Body of pancreas (tissue), 4 donors: ENCODE data around the gene HSPA12B.

ENCODE experiments used
- CTCF ChIP-seq, 7 experiments: fragments of 450-650 bp in 4 of 7; fragments of 200-600 bp in 3 of 7; sonication (generic) in 3 of 7; IDR thresholded peaks; one replicate each; pipeline ENCODE4 v1.5.1; 2016 to 2019; ENCODE audit warnings: antibody characterized with exemption in 7 of 7
- POLR2A ChIP-seq, 3 donors: fragments of 450-650 bp; IDR thresholded peaks; one replicate each; pipeline ENCODE4 v1.6.1; 2016; ENCODE audit warnings: antibody characterized with exemption in 3 of 3, mild to moderate bottlenecking in 2 of 3

DNA sequence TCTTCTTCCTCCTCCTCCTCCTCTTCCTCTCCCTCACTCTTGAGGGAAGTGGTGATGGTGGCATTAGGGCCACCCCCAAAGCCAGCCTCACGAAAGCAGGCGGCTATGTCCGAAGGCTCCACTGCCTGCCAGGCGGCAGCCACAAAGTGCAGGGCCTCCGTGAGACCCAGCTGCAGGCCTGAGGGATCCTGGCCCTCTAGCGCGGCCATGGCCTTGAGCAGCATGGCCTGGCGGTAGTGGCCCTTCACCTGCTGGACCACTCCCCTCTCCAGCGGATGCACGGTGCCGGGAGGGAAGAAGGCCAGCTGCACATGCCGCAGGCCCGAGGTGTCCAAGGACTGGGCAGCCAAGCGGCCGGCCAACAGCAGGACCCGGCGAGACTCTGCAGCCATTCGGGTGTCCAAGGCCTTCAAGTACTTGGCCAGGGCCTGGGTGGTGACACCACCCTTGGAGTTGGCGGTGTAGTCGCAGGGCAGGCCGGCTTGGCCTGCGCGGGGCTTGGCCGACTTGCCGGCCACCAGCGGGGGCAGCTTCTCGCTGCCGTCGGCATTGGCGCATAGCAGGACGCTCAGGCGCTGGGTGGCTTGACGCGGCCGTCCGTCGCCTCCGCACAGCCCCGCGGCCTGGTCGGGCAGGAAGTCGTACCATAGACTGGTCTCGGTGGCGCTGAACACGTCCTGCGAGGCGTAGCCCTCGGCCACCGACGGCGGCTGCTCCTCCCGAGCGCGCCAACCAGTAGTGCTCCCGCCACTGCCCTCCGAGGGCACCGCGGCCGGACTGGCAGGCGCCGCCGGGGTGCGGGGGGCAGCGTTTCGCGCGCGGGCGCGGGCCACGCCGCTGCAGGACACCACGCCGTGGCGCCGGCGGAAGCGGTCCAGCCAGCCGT lies 53.0 kb downstream of the HSPA12B start:
- TF ChIP-seq CTCF (IDR thresholded peaks at IDR 0.05) = no peak
- TF ChIP-seq POLR2A (IDR thresholded peaks at IDR 0.05) = peak in 2 of 3 donors; percentile 7 to 10
